Bone marrow (tissue), 2 donors: ENCODE results near the gene WFS1.
A peak's percentile ranks its signal among the peaks of the same experiment; 100 is the strongest.

Source experiments
- DNase-seq, 2 donors: peaks; one replicate each; lab custom pipeline; 2025; lab: John Stamatoyannopoulos, UW

The WFS1 gene, protein sequence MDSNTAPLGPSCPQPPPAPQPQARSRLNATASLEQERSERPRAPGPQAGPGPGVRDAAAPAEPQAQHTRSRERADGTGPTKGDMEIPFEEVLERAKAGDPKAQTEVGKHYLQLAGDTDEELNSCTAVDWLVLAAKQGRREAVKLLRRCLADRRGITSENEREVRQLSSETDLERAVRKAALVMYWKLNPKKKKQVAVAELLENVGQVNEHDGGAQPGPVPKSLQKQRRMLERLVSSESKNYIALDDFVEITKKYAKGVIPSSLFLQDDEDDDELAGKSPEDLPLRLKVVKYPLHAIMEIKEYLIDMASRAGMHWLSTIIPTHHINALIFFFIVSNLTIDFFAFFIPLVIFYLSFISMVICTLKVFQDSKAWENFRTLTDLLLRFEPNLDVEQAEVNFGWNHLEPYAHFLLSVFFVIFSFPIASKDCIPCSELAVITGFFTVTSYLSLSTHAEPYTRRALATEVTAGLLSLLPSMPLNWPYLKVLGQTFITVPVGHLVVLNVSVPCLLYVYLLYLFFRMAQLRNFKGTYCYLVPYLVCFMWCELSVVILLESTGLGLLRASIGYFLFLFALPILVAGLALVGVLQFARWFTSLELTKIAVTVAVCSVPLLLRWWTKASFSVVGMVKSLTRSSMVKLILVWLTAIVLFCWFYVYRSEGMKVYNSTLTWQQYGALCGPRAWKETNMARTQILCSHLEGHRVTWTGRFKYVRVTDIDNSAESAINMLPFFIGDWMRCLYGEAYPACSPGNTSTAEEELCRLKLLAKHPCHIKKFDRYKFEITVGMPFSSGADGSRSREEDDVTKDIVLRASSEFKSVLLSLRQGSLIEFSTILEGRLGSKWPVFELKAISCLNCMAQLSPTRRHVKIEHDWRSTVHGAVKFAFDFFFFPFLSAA

DNA sequence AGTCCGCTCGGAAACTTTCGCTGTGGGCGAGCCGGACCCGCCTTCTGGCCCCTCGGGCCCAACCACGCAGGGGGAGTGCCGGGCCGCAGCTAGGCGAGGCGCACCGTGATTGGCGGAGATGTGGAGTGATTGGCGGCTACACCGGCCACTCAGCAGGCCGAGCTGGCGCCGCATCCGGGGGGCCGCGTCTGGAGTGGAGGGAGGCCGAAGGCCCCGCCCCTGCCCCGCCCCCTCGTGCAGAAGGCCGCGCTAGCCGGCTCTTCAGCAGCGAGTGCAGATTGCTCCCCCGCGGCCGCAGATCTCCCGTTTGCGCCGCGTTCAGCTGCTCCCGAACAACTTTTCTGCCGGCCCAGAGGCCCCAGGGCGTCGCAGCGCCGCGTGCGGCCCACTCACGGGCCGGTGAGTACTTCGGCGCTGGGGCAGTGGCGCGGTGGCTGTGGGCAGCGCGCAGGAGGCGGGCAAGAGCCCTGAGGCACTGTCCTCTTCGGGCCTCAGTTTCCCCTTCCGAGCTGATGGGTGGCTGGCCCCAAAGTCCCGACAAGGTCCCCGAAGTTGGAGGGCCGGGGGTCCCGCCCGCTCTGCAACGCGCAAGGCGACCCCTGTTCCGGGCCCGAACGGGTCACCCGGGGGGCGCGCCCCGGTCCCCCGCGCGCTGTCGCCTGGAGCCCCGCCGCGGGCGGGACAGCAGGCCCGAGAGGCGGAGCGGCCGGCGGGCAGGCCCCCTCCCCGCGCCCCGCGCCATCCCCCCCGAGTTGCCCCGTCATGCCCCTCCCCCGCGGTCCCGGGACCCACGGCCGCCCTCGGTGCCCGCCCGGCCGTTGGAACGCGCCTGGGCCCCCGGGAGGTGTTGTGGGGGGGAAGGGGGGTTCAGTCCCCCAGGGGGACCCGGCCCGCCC lies at the start of gene WFS1:
WFS1 (plus strand) TSS at position 235 of the 896 bp plus-strand sequence. CDS start 7,606 bp downstream, outside the sequence.
- peak; percentile 11 to 70 for DNase-seq

DNA sequence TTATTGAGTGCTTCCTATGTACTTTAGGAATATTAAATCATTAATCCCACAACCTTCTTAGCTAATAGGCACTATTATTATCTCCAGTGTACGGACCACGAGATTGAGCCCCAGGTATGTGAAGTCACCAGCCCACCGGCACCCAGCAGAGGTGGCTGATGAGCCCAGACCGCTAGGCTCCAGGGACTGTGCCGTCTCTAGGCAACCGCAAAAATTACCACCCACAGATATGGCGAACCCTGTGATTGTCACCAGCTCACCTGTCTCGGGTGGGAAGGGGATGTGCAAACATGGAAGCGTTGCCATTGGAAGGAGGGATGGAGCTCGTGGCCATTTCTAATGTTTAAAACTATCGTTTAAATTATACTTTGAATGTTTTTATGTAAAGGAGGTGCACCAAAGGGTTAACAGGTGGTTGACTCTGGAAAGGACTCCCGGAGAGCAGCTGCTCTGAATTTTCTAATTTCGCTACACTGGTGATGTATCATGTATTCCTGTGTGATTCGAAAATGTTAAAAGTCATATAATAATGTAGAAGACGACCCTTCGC lies 48.3 kb upstream of the WFS1 start:
- no peak for DNase-seq

DNA sequence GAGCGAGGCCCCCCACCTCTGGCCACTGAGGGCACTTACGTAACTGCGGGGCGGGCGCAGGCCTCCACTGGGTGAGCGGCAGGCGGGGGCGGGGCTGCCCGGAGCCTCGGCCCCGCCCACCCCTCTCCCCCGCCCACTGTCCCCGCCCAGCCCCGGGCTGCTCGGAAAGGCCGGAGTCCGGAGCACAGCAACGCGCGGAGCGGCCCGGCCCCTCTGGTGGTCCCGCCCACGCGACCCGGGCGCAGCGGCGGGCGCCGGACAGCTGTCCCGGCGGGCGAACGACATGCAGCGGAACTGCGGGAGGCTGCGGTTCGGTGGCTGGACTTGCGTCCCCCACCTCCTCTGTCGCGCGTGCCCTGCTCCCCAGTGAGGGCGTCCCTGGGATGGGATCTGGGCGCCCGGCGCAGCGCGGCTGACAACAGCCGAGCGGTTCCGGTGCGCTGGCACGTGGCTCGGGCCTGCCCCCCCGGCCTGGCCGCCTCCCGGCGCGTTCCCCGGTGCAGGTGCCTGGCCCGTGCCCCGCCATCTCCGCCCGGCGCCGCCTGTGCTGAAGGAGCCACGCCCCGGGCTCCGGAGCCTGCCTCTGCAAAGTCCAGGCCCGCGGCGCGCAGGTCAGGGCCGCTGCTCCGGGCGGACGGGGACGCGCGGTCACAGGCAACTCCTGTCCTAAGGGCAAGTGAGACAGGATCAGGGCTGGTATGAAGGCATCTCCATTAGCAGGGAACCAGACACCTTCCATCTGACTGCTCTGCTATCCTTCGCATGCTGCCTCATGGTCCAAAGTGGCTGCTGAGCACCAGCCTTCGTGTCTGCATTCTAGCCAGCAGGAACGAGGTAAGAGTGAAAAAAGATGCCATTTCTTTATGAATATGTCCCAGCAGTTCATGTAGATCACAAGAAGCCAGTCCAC lies 47.5 kb upstream of the WFS1 start:
- no peak for DNase-seq

DNA sequence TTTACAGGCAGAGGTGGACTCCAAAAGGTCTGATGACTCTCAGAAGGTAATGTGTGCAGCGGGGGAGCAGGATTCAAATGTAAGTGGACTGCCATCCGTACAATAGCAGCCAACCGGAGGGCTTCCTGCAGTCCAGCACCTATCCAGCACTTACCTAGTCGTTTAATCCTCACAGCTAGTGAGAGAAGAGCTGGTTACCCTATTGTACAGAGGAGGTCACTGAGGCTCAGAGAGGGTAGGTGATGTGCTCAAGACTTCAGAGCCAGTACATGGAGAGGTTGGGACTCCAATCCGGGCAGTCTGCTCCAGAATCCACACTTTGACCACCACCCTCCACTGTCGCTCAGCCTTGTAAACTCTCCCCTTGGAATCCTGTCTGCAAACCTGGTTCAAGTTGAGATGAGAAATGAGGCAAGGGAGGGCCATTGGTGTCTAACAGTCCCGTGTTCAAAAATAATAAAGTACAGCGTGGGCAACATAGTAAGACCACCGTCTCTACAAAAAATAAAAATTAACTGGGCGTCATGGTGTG lies 46.8 kb upstream of the WFS1 start:
- no peak for DNase-seq

DNA sequence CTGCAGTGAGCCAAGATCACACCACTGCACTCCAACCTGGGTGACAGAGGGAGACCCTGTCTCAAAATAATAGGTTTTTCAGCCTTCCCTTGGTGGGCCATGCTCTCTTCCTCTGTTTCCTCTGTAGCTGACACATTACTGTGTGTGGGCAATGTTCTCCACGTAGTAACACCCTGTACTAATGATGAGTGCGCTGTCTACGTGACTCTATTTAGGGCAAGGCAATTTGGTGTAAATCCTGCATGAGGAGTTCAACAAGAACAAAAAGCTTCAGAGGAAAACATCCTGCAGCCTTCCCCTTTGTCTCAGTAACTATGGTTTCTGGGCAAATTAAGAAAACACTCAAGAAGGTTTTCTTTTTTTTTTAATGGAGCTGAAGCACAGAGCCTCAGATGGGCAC lies 44.9 kb upstream of the WFS1 start:
- no peak for DNase-seq

DNA sequence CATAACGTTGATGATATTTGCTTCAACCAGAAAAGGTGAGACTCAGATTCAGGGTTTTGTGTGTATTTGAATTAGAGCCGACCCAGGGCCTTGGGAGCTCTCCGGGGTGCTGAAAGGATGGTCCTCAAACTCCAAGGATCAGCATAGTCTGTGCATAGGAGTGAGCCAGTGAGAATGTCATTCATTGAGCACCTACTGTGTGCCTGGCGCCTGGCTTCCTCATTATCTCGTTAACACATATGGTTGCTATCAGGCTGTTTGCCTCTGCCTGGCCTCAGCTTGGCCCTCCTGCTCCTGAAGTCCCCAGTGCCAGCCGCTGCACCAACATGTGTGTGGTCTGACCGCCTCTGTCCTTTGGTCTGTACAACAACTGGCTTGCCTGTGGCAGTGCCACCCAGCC lies 44.2 kb upstream of the WFS1 start:
- no peak for DNase-seq

DNA sequence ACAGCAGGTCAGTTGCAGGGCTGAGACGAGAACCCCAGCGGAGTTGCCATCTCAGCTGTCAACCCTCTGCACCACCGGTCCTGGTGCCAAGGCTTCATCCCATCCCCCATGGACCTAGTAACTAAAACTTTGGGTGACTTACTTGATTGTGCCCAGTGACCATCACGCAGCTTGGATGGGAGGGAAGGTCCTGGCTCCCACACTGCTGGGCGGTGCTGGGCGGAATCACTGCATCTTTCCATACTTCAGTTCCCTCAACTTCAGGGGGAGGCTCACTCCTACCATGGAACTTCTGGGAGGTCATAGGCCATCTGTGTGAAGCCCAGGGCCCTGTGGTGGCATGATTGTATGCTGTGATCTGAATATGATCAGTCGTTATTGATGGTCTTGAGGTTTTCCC lies 43.1 kb upstream of the WFS1 start:
- no peak for DNase-seq

DNA sequence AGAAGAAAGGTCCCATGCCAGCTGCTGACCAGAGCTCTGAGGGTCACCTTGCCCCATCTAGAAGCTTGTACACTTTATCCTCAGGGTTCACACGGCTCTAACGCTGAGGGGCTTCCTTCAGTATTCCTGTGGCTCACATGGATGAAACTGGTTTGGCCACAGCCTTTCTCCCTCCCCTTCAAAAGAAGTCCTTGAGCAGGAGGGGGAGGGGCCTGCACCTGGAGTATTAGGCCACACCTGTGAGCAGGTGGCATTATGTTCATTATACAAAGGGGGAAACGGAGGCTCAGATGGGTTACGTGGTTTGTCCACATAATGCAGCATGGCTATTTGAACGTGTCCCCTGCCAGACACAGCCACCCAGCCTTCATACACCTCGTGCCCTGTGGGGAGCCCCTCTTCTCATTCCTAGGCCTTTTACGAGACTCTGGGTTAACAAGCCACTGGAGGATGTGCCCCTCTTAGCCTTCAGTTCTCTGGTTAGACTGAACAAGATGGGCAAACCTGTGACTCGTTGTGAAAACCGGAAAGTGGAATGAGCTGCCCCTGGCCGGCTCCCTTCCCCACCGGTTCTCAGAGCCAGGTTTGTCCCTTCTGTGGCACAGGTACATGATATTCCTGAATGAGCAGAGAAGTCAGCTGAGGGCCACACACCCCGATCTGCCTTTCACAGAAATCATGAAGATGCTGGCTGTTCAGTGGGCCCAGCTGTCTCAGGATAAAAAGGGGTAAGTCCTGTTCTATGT lies 42.1 kb upstream of the WFS1 start:
- no peak for DNase-seq

DNA sequence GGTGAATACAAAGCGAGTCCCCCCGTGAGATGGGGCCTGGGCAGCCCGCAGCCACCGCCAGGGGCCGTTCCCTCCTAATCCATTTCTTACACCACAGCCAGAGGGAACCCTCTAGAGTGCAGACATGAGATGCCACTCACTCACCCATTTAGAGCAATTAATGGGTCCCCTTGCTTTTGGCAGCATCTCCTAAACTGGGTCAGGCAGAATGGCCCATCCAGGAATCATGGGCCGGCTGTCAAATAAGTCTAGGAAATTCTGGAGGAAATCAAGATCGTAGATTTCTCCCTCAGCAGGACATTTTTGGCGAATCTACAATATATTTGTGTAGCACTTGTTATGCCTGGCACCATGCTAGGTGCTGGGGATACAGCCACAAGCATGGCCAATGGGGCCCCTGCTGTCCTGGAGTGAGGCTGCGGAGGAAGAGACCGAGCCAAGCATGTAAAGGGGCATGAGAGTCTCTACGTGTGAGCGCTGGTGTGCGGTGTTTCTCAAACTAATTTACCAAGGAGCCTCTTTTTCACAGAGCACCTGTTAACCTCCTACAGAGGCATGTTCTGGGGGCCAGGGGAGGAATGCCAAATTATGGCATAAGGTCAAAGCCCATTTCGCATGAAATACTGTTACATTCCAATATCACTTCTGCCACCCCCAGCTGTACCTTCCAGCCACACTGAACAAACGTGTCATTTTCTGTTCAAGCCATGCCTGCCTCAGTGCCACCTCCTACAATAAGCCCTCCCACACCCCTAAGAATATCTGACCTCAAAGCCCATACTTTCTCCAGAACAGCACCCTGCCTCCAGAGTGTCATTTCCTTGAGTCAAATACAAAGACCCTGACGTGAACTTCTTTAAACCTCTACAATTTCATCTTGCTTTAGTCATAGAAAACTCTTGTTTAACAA lies 41.2 kb upstream of the WFS1 start:
- DNase-seq, result no peak

DNA sequence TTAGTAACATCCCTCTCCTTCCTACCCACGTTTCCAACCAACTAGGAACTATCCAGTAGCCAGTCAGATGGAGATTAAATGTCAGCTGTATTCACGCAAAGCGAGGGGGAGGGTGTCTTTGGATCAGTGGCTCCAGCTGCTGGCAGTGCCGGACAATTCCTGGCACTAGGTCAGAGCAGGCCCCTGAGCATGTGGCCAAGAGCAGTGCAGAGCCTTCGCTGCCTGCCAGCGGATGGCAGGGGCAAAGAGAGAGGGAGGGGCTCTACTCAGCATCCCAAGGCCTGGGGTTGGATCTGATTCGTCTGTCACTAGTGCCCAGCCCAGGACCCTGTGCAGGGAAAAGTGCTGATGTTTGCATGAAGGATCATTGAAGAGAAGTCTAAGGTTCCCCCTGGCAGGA lies 40.6 kb upstream of the WFS1 start:
- no peak for DNase-seq

DNA sequence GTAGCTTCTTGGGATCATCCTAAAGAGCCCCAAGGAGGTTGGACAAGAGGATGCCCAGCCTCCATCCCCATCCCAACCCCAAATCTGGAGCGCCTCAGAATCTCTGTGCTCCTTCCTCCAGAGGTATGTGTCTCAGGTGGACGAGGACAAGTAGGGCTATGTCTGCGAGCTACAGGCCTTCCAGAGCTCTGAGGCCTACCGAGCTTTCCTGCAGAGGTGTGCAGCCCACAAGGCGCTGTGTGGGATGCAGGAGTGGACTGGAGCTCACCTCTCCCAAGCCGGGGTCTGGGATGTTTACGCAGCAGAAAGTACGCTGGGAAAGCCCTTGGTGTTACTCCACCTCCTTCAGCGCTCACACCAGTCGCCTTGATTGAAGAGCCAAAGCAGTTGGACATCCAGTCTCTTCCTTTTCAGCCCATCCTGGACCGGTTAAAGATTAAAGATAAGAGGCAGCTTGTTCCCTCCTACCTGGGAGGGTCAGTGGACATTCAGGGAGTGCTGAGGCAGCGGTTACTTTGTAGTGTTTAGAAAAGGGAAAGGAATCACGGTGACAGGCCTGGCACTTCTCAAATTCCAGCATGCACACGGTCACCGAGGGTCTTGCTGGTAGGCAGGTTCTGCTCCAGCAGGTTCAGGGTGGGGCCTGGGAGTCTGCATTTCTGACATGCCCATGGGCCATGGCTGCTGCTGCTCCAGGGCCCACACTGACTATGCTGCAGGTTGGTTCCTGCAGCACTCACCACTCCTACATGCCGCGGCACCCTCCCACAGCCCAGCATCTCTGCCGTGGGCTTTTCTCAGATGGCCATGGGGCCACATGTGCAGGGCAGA lies 39.8 kb upstream of the WFS1 start:
- DNase-seq, result no peak

DNA sequence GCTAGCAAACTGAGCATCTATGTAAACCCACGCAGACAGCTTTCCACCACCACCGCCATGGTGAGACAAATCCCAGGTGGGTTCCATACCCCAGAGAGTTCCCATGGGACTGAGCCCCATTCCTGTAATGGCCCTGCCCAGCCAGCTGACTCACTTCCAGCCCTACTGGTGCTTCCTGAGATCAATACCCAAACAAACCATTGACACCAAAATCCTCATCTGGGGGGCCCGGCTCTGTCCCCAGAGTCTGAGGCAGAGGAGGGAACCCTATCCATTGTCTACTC lies 39.2 kb upstream of the WFS1 start:
- DNase-seq, result no peak

DNA sequence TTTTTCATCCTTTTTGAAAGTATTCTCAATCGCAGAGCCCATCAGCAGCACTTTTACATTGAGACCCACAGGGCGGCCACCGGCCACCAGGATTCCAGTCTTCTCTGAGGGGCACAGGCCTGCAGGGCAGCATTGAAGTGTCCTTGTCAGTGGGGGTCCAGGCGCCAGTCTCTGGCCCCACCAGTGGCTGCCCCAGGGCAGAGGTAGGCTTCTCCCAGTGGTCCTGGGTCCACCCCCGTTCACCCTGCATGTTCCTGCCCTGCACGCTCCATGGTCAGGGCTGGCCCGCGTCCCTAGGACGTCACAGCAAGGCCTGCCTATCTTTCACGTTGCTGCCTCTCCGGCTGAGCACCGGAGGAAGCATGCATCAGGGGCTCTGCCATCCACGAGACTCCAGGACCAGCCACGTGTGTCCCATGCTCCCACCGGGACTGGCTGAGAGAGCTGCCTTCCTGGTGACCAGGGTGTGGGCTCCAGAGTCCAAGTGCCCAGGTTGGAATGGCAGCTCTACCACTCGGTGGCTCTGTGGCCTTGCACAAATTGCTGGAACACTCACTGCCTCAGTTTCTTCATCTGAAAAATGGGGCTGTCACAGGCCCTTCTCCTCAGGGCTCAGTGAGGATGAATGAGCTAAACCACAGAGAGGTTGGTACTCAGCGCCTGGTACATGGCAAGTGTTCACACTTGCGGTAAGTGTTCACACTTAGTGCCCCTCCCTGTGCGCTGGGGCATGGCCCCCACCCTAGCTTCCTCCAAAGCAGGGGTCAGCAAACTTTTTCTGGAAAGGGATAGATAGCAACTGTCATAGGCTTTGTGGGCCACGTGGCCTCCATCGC lies 38.6 kb upstream of the WFS1 start:
- no peak for DNase-seq

DNA sequence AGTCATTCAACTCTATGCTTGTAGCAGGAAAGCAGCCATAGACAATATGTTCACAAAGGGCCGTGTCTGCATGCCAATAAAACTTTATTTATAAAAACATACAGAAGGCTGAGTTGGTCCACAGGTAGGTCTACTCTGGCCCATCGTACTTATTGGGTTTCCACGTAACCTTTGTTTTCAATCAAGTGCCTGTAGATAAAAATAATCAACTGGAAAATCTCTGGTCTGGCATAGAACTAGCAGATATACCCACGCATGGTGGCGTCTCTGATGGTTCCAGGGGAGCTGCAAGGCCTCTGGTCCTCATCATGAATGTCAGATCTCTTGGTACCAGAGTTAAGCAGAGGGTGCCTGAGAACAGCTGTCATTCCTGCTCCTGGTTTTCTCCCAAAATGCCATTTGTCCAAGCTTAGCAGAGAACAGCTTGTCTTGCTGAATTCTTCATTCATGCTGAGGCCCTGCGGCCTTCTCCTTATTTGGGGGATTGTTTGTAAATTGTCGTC lies 37.9 kb upstream of the WFS1 start:
- no peak for DNase-seq

DNA sequence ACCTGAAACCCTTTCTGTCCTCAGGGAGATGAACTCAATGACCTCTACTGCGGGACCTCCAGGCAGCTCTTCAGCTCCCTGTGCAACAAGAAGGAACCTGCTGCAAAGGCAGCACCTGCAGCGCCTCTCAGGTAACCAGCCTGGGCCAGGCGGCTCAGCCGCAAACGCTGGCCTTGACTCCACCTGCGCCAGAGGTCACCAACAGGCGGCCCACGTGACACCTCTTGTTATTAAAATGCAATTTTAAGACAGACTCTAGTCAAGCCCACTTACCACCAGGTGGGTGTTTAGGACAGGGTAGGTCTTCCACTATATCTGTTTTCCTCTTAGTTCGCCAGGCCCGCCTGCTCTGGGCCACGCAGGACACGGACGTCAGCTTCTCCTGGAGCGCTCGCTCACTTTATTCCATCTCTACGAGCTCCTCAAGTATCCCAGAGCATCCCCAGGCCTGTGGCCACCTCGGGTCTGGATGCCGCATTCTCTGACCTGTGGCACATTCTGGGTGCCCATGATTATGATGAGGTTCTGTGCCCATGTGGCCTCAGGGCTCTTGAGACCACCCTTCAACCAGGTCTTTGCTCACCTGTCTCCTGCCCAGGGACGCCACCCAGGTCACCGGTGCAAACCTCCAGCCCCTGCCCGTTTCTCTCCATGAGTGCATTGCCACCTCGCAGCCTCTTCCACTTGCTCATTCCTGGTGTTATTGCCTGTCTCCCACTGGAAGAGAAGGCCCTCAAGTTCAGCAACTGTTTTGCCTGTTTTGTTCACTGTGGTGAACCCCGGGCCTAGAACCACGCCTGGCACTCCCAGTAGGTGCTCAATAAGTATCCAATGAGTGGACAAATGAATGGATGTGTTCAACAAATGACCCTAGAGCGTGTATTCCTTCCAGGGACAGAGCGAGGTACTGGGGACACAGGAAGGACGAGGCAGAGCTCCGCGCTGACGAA lies 36.5 kb upstream of the WFS1 start:
- no peak for DNase-seq

DNA sequence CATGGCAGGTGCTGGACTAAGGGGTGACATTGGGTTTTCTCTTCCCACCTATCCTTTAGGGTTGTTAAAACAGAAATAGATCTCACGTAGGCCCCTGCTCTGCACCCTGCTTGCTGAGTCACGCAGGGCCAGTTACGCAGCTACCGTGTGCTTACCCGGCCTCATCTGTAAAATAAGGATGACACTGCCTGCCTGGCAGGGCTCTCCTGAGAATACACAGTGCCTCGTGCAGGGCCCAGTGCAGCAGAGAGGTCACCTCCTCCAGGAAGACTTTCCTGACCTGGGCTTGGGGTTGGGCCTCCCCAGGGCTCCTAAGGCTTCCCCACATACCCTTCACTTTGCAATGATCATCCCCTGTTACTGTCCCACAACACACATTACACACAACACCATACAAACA lies 35.7 kb upstream of the WFS1 start:
- DNase-seq, result no peak
